ENCODE measurements around the gene VGLL2.
"Not testable (repeated sequence)": the region's sequence is repeated elsewhere in the genome, so short reads cannot be mapped to it uniquely, and the experiment has no call there.

The VGLL2 gene, protein sequence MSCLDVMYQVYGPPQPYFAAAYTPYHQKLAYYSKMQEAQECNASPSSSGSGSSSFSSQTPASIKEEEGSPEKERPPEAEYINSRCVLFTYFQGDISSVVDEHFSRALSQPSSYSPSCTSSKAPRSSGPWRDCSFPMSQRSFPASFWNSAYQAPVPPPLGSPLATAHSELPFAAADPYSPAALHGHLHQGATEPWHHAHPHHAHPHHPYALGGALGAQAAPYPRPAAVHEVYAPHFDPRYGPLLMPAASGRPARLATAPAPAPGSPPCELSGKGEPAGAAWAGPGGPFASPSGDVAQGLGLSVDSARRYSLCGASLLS

DNA sequence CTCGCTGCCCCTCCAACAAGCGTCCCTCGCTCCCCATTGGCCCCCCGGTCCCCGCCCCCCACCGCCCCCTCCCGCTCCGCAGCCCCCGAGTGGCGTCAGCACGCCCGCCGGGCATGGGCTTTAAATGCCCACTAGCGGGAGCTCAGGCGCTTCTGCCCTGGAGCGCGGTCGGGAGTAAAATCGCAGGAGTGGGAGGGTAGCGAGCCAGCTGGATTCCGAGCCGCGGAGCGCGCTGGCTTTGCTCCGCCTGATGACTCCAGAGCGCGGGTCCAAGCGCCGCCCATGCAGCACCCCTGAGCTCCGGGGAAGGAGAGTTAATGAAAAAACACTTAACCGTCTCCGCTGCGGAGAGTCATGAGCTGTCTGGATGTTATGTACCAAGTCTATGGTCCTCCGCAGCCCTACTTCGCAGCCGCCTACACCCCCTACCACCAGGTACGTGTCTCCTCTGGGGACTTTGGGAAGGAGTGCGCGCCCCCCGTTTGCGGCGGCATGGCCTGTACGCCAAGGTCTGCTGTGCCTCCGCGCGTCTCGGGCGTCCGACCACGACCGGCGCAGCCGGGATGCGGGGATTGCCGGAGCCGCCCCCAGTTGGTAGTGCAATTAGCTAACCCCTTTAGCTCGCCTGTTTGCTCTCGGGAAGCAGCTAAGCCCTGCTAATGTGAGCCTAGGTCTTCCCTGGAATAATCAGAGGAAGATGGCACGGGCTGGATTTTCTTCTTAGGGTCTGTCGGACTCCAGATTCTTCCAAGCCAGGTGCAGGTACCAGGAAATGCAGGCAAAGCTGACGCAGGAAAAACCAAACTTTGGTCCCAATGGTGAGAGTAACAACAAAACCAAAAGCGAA, at the start of gene VGLL2:
Gene VGLL2, plus strand, starts transcription at position 149 of the 847 bp plus-strand sequence. Its CDS starts 206 bp downstream, at position 355.
- no peak for DNase-seq

DNA sequence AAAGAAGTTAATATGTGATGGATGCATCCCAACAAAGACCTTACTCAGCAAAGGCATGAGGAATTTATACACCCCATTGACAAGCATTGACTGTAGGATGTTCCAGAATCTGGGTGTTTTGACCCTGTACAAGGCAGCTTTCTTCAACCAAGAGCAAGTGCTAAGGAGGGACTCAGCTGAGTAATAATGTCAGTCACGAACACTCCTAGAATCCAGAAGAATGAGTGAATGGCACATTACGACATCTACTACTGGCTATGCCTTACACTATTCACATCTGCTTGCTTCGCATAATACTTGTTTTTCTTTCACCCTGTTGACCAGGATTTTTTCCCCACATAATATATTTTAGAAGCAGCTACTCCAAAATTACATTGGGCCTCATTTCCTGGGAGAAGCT, 42.5 kb upstream of the VGLL2 start:
- DNase-seq: no peak

DNA sequence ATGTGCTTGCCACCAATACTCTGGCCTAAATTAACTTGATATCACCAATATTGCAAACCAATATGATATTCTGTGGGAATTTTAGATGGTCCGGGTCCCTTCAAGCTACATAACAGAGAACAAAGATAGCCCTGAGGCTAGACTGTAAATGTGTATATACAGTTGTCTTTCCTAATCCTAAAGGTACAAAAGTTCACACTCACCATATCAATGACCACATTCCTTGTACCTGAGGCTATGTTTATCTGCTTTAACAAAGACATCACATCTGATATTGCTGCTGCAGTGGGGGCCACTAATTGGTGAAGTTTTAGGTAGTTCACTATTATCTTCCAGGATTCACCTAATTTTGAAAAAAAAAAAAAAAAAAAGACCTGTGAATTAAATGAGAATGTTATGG, 38.6 kb upstream of the VGLL2 start:
- no peak for DNase-seq

DNA sequence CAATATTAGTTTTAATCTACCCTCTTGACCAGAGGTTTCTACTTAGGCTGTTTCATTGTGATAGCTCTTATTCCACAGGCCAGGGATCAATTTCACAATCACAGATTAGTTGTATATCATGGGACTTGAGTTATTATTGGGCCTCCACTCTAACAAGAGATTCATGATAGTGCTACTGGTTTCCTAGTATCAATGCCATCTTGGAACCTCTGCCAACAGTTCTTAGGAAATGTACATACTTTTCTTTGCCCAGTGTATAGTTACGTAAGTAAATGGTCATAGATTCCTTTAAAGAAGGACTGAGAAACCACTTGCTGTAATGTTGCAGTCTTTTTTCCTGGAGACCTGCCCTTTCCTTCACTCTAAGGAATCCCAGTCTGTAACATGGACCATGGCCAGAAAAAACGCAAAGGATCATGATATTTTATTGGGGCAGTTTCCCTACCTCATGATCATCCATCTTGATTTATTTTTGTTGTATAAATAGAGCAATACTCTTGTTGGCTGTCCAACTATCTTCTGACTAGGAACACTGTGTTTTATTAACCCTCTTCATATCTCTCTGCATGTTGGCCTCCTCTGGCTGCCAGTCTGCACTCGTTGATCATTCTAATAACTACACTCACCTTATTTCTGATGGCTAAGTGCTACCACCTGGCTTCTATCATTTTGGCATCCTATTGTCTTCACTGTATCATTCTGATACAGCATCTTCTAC, 38.0 kb upstream of the VGLL2 start:
- no peak for DNase-seq

DNA sequence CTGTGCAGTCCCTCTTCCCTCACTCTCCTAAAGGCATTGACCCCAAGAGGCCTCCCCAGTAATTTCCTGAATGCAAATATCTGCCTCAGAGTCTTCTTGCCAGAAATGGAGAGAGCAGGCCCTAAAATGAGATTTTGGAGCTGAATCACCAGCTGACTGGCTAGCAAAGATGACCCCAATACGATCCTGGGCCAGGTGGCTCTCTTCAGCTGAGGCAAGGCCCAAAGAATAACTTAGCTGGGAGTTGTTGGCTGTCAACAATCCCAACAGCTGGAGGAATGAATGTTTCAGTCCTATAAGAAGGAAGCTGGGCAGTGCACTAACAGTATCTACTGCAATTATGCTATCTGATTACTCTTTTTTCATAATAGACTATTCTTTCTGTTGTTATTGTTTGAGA, 37.2 kb upstream of the VGLL2 start:
- DNase-seq: no peak

DNA sequence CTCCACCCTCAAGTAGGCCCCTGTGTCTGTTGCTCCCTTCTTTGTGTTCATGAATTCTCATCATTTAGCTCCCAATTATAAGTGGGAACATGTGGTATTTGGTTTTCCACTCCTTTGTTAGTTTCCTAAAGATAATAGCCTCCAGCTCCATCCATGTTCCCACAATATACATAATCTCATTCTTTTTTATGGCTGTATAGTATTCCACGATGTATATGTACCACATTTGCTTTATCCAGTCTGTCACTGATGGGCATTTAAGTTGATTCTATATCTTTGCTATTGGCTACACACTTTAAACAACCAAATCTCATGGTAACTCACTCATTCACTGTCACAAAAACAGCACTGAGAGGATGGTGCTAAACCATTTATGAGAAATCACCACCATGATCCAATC, 35.5 kb upstream of the VGLL2 start:
- no peak for DNase-seq

DNA sequence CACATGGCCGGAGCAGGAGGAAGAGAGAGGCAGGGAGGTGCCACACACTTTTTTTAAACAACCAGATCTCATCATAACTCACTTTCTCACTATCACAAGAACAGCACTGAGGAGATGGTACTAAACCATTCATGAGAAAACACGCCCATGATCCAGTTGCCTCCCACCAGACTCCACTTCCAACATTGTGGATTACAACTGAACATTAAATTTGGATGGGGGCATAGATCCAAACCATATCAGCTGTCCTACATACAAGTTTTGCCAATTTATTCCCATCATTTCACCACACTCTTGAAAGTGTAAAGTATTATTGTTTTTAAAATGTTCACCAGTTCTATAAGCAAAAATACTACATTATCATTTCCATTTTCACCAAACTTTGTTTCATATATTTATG, 33.9 kb upstream of the VGLL2 start:
- DNase-seq: no peak

DNA sequence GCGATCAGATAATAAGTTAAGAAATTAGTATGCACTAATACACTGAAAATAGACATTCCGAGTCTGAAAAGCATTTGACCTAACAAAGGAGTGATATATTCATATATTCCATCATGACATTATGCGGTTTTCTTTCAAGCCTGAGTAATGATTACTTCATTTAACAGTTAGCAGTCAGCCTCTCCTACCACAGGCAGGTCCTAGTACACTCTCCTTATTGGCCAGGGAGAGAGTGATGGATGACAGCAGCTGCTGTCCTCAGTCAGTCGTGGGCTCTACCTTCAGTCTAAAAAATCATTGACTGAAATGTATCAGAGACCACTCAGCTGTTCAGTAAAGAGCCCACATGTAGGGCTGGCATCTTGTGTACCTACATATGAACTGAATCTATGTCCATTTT, 33.2 kb upstream of the VGLL2 start:
- no peak for DNase-seq

DNA sequence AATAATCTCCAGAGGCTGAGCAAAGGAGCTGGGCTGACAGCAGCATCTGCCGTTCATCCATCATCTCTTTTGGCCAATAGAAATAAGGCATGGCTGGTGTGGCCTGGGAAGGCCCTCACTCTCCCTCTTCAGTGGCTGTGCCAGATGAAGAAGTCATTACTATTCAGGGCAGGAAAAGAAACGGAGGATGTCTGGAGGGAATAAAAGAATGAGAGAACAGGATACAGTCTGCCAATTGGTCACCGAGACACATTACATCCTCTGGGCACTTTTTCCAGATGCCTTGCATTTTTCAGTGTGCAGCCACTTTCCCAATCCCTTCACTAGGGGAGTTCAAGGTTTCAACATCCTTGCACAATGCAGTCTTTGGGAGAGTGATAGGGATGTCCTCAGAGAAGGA, 32.2 kb upstream of the VGLL2 start:
- DNase-seq: no peak

DNA sequence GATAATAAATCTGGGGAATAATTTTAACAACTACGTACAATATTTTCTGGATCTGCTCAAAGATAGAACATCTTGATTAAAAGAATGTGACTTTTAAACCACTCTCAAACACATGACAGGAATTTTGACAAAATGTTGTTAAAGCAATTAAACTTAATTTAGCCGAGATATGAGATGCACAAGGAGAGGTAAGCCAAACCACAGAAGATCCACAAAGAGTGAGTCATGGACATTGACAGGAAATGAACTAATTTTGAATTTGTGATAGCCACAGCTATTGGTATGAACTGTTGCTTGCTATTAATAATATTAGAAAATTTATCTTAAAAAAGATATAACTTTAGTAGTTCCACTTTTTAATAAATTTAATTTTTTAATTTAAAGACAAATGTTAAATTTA, 27.8 kb upstream of the VGLL2 start:
- no peak for DNase-seq

DNA sequence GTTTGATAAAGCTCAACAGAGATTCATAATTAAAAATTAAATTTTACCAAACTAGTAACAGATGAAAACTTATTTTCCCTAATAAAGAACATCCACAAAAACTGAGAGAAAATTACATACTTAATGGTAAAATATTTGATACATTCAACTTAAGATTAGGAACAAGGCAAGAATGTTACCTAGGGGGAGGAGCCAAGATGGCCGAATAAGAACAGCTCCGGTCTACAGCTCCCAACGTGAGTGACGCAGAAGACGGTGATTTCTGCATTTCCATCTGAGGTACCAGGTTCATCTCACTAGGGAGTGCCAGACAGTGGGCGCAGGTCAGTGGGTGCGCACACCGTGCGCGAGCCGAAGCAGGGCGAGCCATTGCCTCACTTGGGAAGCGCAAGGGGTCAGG, 20.8 kb upstream of the VGLL2 start:
- DNase-seq: not testable (repeated sequence)

DNA sequence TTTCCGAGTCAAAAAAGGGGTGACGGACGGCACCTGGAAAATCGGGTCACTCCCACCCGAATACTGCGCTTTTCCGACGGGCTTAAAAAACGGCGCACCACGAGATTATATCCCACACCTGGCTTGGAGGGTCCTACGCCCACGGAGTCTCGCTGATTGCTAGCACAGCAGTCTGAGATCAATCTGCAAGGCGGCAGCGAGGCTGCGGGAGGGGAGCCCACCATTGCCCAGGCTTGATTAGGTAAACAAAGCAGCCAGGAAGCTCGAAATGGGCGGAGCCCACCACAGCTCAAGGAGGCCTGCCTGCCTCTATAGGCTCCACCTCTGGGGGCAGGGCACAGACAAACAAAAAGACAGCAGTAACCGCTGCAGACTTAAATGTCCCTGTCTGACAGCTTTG, 20.4 kb upstream of the VGLL2 start:
- DNase-seq: not testable (repeated sequence)

DNA sequence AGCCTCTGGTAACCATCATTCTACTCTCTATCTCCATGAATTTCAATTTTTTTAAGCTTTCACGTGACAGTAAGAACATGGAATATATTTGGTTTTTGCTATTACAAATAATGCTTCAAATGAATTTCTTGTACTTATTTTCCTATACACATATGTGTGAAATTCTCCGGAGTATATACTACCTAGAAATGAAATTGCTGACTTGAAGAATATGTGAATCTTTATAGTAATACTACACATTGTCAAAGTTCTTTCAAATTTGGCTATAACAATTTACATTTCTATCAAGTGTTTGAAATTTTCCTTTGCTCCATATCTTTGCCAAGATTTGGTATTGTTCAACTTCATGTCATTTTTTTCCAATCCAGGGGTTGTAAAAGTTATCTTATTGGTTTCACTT, 11.6 kb upstream of the VGLL2 start:
- no peak for DNase-seq

DNA sequence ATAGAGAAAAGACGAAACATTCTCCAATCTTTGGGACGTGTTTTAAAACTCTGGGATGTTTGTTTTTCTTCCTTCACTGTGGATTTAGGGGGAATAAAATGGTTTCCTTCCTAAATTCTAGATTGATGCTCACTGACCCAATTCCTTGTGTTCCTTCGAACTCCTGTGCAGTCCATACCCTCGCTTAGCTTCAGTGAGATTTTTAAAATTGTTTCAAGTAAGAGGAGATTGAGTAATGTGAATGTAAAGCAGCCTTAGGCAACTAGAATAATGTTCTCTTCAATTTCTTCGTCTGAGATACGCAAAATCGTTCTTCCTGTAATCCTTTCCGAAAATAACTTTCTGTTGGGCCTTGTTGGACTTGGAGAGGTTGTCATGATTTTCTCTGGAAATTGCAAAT, 2.6 kb upstream of the VGLL2 start:
- DNase-seq: no peak

DNA sequence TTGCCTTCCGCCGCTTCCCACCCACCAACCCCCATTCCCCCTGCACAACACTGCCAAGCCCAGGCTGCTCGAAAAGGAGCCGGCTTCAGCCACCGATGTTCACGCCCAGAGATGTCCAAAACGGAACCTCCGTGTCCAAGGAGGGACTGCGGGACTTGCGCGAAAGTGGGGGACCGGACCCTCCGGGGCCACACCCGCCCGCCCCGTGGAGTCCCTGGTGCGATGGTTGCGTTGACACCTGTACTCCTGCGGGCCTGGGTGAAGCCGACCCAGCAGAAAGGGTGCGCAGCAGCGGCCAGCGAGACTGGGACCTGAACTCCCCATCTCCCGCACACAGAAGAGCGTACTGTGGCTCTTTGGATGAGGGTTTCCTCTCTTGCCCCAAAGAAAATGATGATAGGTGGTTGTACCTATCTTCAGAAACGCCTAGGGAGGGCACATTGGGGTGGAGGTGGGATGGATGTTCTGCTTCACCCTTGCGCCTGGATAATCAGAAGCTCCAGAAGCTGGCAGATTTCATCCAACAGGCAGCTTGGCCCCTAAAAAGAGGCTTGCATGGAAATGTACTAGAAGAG, 1.9 kb upstream of the VGLL2 start:
- DNase-seq: no peak

DNA sequence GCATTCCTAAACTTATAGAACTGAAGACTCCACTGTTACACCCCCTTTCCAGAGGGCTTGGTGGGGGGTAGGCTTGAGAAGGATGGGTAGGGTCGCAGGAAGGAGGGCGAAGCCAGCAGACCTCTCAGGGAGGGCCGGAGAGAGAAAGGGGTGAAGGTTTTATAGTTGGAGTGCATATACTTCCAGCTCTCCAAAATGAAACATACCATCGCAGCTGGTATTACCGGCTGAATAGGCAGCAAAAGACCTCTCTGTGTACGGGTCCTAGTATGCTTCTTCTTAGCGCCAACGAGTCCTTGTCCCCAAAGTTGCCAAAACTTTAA, 1.0 kb upstream of the VGLL2 start:
- no peak for DNase-seq

DNA sequence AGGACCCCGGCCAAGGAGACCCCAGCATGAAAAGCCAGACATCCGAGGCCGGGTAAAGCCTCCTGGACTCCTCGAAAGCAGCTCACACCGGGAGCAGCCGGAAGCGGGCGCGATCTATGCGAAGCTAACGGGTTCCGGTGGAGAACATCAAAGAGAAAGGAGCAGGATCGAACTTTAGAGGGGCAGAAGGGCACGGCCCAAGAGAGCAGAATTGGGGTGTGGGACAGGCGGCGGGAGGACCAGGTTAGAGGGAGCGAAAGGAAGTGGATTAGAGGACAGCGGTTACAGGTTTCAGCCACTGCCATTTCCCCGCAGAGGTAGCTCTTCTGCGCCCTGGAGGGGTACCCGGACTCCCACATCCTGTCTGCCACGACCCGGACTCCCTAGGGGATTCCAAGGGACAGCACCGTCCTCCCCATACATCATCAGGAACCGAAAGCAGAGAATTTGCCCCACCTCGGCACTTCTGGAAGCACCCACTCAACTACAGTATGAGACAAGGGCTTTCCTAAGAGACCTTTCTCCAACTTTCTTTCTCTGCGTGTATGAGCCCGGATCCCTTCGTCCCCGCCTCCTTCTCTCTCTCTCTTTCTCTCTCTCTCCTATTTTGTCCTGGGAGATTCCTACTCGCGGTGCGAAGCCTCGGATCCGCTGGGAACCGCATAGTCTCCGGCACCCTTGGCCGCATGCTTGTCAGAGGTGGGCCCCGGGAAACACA, 507 bp upstream of the VGLL2 start:
- no peak for DNase-seq

DNA sequence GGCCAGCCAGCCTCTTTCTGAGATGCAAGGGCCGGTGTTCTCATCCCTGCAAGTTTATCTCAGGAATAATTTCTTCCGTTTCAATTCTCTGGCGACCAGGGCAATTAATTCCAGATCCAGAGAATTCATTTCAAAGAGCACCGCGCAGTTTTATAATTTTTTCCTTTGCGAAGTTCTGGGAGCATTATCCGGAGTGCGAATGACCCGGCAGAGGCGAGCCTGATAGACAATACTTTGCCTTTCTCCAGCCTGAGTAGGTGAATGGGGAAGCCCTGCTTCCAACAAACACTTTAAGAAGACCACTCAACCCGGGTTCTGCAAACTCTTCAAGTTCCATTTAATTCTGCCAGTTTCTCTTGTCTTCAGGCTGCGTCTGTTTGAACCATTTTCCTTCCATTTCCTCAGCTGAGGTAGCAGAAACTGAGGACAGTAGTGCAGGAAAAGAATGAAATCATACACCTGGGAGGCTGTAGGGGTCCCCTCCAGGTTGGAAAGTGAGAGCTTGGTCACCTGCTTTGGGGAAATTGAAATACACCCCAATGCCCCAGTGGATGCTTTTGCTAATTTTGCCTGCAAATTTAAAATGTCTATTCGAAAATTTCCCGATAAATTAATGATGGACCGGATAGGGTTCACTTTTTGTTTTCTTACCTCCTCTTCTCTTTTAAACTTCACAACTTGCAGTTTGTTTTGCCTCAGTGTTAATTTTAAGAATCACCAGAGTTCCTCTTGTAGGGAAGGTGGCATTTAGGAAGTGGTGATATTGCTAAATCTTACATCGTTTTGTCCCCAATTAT, 1.1 kb downstream of the VGLL2 start:
- DNase-seq: no peak

DNA sequence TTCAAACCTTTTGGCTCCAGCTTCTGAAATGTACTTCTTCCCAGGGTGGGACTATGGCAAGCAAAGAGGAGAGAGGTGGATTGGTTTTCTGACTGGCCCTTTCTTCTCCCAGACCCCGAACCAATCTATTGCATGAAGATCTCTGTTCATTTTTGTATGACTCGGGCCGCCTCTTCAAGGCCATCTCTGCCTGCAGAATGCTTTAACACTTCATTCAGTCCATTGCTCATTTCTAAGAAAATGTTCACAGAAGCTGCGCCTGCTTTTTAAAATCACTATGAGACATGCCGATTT, 1.6 kb downstream of the VGLL2 start:
- DNase-seq: no peak

DNA sequence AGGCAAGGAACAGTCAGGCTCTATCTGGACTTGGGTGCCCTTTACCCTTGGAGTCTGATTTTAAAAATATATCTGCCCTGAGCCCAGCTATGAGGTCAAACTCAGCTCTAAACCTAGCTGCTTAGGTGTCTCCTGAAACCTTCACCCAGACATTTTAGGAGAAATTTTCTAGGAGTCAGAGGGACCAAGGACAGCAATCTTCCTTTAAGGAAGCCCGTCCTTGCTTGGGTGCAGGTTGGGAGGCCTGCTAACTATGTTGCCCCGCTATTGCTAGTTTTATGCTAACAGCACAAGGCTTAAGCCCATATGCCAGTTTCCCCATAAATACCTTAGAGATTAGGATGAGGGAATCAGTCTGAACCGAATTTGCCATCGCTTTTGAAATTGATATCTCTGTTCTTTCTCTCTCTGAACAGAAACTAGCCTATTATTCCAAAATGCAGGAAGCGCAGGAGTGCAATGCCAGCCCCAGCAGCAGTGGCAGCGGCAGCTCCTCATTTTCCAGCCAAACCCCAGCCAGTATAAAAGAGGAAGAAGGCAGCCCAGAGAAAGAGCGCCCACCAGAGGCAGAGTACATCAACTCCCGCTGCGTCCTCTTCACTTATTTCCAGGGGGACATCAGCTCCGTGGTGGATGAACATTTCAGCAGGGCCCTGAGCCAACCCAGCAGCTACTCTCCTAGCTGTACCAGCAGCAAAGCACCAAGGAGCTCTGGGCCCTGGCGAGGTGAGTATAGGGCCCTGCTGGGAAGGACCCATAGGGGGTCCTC, 2.6 kb downstream of the VGLL2 start:
- DNase-seq: no peak

DNA sequence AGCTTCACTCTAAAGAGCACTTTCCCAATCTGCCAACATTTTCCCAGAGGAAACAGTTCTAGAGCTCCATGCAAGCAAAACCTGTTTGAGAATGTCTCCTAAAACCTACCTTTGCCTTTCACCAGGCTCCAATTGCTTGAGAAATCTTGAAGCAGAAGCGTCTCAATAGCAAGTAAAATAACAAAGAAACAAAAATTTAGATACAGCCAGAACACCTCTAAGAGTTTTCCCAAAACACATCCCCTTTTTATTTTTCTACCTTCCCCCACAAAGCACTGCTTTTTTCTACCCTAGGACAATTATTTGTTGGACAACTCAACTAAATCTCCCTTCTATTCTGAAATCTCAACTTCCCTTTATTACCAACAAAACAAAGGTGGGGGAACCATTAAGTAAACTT, 3.6 kb downstream of the VGLL2 start:
- no peak for DNase-seq

DNA sequence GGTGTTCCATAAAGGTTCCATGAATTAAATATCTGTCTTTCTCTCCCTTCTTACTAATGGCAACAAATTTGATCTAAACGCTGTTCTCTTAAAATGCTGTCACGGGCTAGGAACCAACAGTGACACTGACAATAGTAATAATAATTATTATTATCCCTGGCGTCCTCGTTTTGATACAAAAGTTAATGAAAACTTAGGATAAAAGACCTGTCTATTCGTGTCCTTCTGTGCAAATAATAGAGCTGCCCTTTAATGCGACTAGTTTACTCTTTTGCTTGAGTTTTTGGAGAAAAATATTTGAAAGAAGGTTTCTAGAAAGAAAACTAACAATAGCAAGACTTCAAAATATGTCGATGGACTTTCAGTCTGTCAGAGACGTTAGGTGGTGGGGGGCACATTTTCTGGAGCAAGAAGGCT, 4.3 kb downstream of the VGLL2 start:
- DNase-seq: no peak
